ENCODE data around the gene SFXN5. TPM values are rescaled to one million over a fixed set of nuclear protein-coding genes. Genes with fewer than 3 reads are reported as not detected.

SFXN5 gene
- total RNA-seq, 1 donor from 2014 or later, result 21.8 TPM

- Mint-ChIP-seq H3K4me3 (no peak overlapping the region), H3K4me1 (no peaks in the 10 kb centered on the region), H3K27me3 (ENCODE audit: low read depth) (peaks cover 66% of the 10 kb centered on the region), H3K36me3 (ENCODE audit: low read depth) (no peaks in the 10 kb centered on the region), H3K9me3 (no peaks in the 10 kb centered on the region), H3K27ac (ENCODE audit: unreplicated experiment) (no peak overlapping the region)
- no peak for TF ChIP-seq CTCF (conservative IDR thresholded peaks at IDR 0.05)
- no peak for DNase-seq (ENCODE audit: low read depth, low spot score)
Measured at GRCh38 chr2:72895154-72895553, 176.4 kb downstream of the SFXN5 start.

GRCh38 chr2:72894514-72894913 is 177.0 kb downstream of the SFXN5 start:
- H3K4me3 Mint-ChIP-seq, result no peak overlapping the region
- no peaks in the 10 kb centered on the region for H3K36me3 Mint-ChIP-seq (ENCODE audit: low read depth)
- H3K27ac Mint-ChIP-seq (ENCODE audit: unreplicated experiment), result no peak overlapping the region
- no peak for DNase-seq (ENCODE audit: low read depth, low spot score)
- peaks cover 63% of the 10 kb centered on the region for H3K27me3 Mint-ChIP-seq (ENCODE audit: low read depth)
- H3K4me1 Mint-ChIP-seq, result no peaks in the 10 kb centered on the region
- H3K9me3 Mint-ChIP-seq, result no peaks in the 10 kb centered on the region
- no peak for TF ChIP-seq CTCF (conservative IDR thresholded peaks at IDR 0.05)

- Mint-ChIP-seq H3K4me1 (no peaks in the 10 kb centered on the region), H3K27ac (ENCODE audit: unreplicated experiment) (no peak overlapping the region), H3K9me3 (no peaks in the 10 kb centered on the region), H3K4me3 (no peak overlapping the region), H3K36me3 (ENCODE audit: low read depth) (no peaks in the 10 kb centered on the region), H3K27me3 (ENCODE audit: low read depth) (peaks cover 59% of the 10 kb centered on the region)
- peak; percentile 66 for DNase-seq (ENCODE audit: low read depth, low spot score)
- peak; percentile 69 for TF ChIP-seq CTCF (conservative IDR thresholded peaks at IDR 0.05)
Measured at GRCh38 chr2:72893594-72894319, 177.8 kb downstream of the SFXN5 start.

- H3K36me3 Mint-ChIP-seq (ENCODE audit: low read depth), result no peaks in the 10 kb centered on the region
- no peak overlapping the region for H3K4me3 Mint-ChIP-seq
- peak; percentile 70 for TF ChIP-seq CTCF (conservative IDR thresholded peaks at IDR 0.05)
- no peaks in the 10 kb centered on the region for H3K9me3 Mint-ChIP-seq
- H3K4me1 Mint-ChIP-seq, result peaks cover 4% of the 10 kb centered on the region
- no peak overlapping the region for H3K27ac Mint-ChIP-seq (ENCODE audit: unreplicated experiment)
- peak; percentile 56 for DNase-seq (ENCODE audit: low read depth, low spot score)
- peaks cover 53% of the 10 kb centered on the region for H3K27me3 Mint-ChIP-seq (ENCODE audit: low read depth)
Measured at GRCh38 chr2:72892506-72893173, 178.9 kb downstream of the SFXN5 start.

Other genes with a start within 250 kb of the SFXN5 start
- gene EXOC6B, start 245.7 kb downstream of the SFXN5 start, total RNA-seq, result 28.0 and 28.2 TPM in 2 replicates
- gene SPR, start 184.3 kb downstream of the SFXN5 start, total RNA-seq, result 5.8 and 6.3 TPM in 2 replicates
- not detected in 2 replicates for gene EMX1, start 154.2 kb downstream of the SFXN5 start, total RNA-seq
- gene RAB11FIP5, start 41.2 kb upstream of the SFXN5 start, total RNA-seq, result 6.7 and 10.1 TPM in 2 replicates
- gene NOTO, start 130.9 kb upstream of the SFXN5 start, total RNA-seq, result not detected in 2 replicates
- gene SMYD5, start 142.5 kb upstream of the SFXN5 start, total RNA-seq, result 33.7 and 33.9 TPM in 2 replicates
- gene PRADC1, start 161.5 kb upstream of the SFXN5 start, total RNA-seq, result 11.4 and 11.7 TPM in 2 replicates
- gene CCT7, start 162.6 kb upstream of the SFXN5 start, total RNA-seq, result 446 and 460 TPM in 2 replicates
- gene FBXO41, start 212.8 kb upstream of the SFXN5 start, total RNA-seq, result 3.7 and 4.5 TPM in 2 replicates
- not detected in 2 replicates for gene EGR4, start 221.8 kb upstream of the SFXN5 start, total RNA-seq

All from neural crest cell (in vitro differentiated cells).